Measurements from ENCODE around the gene IL17RD.

GRCh38 chr3:57144952-57145351 is 20.2 kb downstream of the IL17RD start:
- TF ChIP-seq, protein P1, sequence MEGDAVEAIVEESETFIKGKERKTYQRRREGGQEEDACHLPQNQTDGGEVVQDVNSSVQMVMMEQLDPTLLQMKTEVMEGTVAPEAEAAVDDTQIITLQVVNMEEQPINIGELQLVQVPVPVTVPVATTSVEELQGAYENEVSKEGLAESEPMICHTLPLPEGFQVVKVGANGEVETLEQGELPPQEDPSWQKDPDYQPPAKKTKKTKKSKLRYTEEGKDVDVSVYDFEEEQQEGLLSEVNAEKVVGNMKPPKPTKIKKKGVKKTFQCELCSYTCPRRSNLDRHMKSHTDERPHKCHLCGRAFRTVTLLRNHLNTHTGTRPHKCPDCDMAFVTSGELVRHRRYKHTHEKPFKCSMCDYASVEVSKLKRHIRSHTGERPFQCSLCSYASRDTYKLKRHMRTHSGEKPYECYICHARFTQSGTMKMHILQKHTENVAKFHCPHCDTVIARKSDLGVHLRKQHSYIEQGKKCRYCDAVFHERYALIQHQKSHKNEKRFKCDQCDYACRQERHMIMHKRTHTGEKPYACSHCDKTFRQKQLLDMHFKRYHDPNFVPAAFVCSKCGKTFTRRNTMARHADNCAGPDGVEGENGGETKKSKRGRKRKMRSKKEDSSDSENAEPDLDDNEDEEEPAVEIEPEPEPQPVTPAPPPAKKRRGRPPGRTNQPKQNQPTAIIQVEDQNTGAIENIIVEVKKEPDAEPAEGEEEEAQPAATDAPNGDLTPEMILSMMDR (IDR thresholded peaks at IDR 0.05), result no peak
- TF ChIP-seq EZH2 (IDR thresholded peaks at IDR 0.05; ENCODE audit: borderline replicate concordance, insufficient read depth, low read depth, low read length, poor library complexity, severe bottlenecking), result no peak

All from B cell (primary cell).